BJ (cell line): ENCODE measurements around the gene ECE1. TPM values are rescaled to one million over a fixed set of nuclear protein-coding genes. Genes with fewer than 3 reads are reported as not detected.

Experiments
- CTCF ChIA-PET: fragments of 350-600 bp; formaldehyde crosslinking; extraction: SDS; loops from one replicate; lab custom pipeline; 2021; ENCODE audit warnings: antibody characterized with exemption, inconsistent platforms; lab: Yijun Ruan, JAX
- POLR2A ChIA-PET: fragments of 300-600 bp; sonication (Branson Sonifier 250); formaldehyde crosslinking; extraction: SDS; loops from one replicate; lab custom pipeline; 2021; ENCODE audit warnings: antibody characterized with exemption; lab: Charles Lee
- DNase-seq: peaks from one replicate; pipeline ENCODE4 v3.0.0-alpha.2; 2011; ENCODE audit warnings: low read depth
- H3K27me3 ChIP-seq: 2 replicates; pipeline ENCODE4 v1.6.0; 2011; ENCODE audit warnings: low read length; ENCODE audit not compliant: control insufficient read depth, insufficient read depth
- H3K36me3 ChIP-seq: 2 replicates; pipeline ENCODE4 v1.5.1; 2011; ENCODE audit warnings: low read length; ENCODE audit not compliant: control insufficient read depth, insufficient read depth
- H3K4me3 ChIP-seq: 2 replicates; pipeline ENCODE4 v1.5.1; 2011; ENCODE audit warnings: low read depth, mild to moderate bottlenecking, control low read depth, low read length
- polyA plus RNA-seq: library from polyadenylated mRNA; depleted of rRNA; stranded (reverse); fragments of >200 nt; gene quantifications from 2 replicates; pipeline ENCODE4 v1.2.3, GENCODE V29; 2011
- TF ChIP-seq, protein P1 (sequence below): IDR thresholded peaks from 2 replicates; pipeline ENCODE4 v1.5.1; 2011; ENCODE audit warnings: low read depth, mild to moderate bottlenecking, control low read depth, inconsistent platforms, low read length, moderate library complexity; ENCODE audit not compliant: insufficient read depth

The ECE1 gene
- polyA plus RNA-seq, 1 experiment, result 150 TPM

DNA sequence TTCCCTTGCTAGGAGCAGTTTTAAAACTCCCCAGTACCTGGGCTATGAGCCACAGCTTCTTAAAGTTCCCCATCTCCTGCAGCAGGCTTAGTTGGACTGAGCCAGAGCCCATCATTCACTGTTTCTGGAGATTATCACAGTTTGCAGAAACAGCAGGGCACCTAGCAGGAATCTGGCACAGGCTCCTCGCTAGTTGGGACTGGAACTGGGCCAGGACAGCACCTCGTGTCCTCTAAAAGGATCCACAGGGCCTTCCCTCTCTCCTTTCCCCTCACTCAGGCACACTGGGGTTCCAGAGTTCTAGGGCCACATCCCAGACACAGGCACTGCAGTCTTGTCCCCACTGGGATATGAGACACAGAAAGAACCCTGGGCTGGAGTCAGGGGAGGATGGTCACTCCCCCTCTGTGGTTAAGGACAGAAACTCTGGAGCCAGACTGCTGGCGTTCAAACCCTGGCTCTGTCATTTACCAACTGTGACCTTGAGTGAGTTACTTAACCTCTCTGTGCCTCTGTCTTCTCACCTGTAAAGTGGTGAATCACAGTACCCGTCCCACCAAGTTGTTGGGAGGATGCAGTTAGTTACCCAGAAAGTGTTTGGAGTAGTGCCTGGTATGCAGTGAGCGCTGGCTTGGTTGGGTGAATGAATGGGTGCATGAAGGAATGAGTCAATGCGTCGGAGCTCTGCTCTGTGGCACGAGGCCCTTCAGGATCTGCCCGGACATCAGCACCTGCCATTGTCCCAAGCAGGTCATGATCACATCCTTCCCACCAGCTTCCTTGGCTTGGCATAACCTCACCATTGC lies 18.8 kb upstream of the ECE1 start:
- no peak overlapping the region for H3K4me3 ChIP-seq
- TF ChIP-seq, protein P1, sequence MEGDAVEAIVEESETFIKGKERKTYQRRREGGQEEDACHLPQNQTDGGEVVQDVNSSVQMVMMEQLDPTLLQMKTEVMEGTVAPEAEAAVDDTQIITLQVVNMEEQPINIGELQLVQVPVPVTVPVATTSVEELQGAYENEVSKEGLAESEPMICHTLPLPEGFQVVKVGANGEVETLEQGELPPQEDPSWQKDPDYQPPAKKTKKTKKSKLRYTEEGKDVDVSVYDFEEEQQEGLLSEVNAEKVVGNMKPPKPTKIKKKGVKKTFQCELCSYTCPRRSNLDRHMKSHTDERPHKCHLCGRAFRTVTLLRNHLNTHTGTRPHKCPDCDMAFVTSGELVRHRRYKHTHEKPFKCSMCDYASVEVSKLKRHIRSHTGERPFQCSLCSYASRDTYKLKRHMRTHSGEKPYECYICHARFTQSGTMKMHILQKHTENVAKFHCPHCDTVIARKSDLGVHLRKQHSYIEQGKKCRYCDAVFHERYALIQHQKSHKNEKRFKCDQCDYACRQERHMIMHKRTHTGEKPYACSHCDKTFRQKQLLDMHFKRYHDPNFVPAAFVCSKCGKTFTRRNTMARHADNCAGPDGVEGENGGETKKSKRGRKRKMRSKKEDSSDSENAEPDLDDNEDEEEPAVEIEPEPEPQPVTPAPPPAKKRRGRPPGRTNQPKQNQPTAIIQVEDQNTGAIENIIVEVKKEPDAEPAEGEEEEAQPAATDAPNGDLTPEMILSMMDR, result no peak
- ChIA-PET CTCF (interaction anchor here (1.1 to 1.5 kb wide), 3 partner anchors 8 to 60 kb away, joined by 3 to 4 read pairs (median 3); no protein-coding TSS in a partner anchor), POLR2A (no interaction called here)
- H3K27me3 ChIP-seq, result no peaks in the 10 kb centered on the region
- DNase-seq, result no peak
- H3K36me3 ChIP-seq, result no peaks in the 10 kb centered on the region

DNA sequence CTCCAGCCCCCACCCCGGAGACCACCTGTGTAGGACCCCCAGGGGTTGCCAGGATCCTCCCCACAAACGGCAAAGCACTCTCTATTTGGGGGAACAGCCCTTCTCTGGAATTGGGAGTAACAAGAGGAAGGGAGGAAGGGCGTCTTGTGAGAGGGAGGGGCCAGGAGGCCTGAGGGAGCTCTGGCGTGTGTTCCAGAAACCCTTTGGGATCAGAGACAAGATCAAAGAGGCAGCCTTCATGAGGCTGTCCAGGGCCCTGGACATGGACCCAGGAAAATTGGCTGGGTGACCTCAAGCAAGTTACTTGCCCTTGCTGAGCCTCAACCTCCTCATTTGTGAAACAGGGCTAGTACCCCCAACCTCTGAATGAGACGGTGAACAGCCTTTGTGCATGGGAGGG lies 18.1 kb upstream of the ECE1 start:
- CTCF ChIA-PET, result interaction anchor here (0.8 to 1.5 kb wide), 4 partner anchors 9 to 60 kb away, joined by 3 to 4 read pairs (median 3); no protein-coding TSS in a partner anchor
- POLR2A ChIA-PET, result no interaction called here
- Histone ChIP-seq H3K4me3 (no peak overlapping the region), H3K27me3 (no peaks in the 10 kb centered on the region), H3K36me3 (no peaks in the 10 kb centered on the region)
- DNase-seq, result no peak
- TF ChIP-seq, protein P1, result no peak

DNA sequence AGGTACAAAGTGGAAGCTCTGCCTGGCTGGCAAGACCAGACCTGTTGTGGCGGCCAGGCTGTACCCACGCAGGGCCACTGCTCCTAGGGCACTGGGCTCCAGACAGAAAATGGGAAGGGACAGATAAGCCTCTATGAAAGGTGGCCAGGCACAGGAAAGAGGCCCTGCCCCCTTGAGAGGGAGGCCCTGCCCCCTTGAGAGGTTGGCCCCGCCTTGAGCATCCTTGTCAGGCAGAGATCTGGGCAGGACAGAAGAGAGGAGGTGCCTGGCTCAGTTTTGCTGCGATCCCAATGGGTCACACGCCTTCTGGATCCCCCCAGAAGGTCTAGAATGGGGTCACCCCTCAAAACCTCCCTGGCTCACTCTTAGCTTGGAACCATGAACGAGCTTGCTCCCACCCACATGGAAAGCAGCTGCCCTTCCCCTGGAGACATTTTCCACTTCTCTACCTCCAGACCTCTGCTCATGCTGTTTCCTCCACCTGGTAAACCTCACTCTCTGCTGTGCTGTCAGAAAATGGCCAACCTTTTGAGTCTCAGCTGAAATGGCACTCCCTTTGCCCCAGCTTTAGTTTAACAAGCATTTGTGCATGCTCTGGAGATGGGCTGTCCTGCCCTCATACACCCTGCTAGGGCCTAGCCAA lies 17.5 kb upstream of the ECE1 start:
- no peak for DNase-seq
- H3K36me3 ChIP-seq, result no peaks in the 10 kb centered on the region
- TF ChIP-seq, protein P1, result no peak
- POLR2A ChIA-PET, result no interaction called here
- H3K27me3 ChIP-seq, result no peaks in the 10 kb centered on the region
- CTCF ChIA-PET, result interaction anchor here (0.8 to 2.8 kb wide), 5 partner anchors 9 to 61 kb away, joined by 3 to 8 read pairs (median 3); no protein-coding TSS in a partner anchor
- no peak overlapping the region for H3K4me3 ChIP-seq

DNA sequence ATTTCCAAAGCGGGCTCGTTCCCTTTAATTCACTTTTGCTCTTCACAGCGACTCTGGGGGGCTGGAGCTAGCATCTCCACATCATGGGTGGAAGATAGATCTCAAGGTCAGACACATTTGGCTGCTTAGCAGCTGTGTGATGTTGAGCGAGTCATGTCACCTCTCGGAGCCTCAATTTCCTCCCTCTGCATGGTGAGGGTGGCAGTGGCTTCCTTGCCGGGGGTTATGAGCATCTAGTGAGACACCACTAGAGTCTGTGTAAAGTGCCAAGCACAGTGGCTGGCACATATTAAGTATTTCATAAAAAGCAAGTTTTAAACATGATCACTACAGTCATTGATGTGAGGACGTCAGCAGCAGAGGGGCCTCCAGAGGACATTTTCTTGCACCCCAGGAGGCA lies 16.9 kb upstream of the ECE1 start:
- Histone ChIP-seq H3K4me3 (no peak overlapping the region), H3K27me3 (no peaks in the 10 kb centered on the region), H3K36me3 (no peaks in the 10 kb centered on the region)
- TF ChIP-seq, protein P1, result no peak
- DNase-seq, result no peak
- CTCF ChIA-PET, result interaction anchor here (1.5 to 2.8 kb wide), 2 partner anchors 27 to 52 kb away, joined by 3 to 8 read pairs; no protein-coding TSS in a partner anchor
- POLR2A ChIA-PET, result no interaction called here

DNA sequence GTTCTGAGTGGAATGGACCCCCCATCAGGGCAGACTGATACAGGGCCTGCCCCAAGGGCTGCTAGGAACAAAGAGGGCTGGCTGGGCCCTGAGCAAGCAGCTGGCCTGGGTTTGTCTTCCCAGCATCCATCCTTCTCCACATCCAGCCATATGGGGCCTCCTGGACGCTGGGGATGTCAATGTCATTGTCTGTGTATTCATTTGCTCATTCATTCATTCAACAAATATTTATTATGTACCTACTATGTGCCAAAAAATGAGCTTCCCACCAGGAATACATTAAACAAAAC lies 15.6 kb upstream of the ECE1 start:
- no peak overlapping the region for H3K4me3 ChIP-seq
- TF ChIP-seq, protein P1, result no peak
- ChIA-PET POLR2A (no interaction called here), CTCF (interaction anchor here (0.8 to 2.8 kb wide), 5 partner anchors 19 to 64 kb away, joined by 3 to 8 read pairs (median 4); no protein-coding TSS in a partner anchor)
- no peaks in the 10 kb centered on the region for H3K27me3 ChIP-seq
- no peaks in the 10 kb centered on the region for H3K36me3 ChIP-seq
- no peak for DNase-seq
